IPS DF 4.7 (cell line): ENCODE measurements around the gene HDGFL2.

Source experiments
- DNase-seq: peaks from one replicate; pipeline ENCODE4 v3.0.0-alpha.2; 2013; ENCODE audit warnings: low spot score; ENCODE audit errors: extremely low read depth

HDGFL2 gene

DNA sequence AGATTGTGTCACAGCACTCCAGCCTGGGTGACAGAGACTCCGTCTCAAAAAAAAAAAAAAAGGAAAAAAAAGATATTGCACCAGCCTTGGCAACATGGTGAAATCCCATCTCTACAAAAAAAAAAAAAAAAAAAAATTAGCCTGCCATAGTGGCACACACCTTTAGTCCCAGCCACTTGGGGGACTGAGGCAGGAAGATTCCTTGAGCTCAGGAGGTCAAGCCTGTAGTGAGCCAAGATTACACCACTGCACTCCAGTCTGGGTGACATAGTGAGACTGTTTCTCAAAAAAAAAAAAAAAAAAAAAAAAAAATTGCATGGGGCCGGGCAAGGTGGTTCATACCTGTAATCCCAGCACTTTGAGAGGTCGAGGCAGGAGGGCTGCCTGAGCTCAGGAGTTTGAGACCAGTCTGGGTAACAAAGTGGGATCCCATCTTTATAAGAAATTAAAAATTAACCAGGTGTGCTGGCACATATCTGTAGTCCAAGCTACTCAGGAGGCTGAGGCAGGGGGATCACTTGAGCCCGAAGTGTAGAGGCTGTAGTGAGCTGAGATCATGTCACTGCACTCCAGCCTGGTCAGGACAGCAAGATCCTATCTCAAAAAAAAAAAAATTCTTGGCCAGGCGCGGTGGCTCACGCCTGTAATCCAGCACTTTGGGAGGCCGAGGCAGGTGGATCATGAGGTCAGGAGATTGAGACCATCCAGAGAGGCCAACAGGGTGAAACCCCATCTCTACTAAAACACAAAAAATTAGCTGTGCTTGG, 7.1 kb upstream of the HDGFL2 start:
- no peak for DNase-seq

DNA sequence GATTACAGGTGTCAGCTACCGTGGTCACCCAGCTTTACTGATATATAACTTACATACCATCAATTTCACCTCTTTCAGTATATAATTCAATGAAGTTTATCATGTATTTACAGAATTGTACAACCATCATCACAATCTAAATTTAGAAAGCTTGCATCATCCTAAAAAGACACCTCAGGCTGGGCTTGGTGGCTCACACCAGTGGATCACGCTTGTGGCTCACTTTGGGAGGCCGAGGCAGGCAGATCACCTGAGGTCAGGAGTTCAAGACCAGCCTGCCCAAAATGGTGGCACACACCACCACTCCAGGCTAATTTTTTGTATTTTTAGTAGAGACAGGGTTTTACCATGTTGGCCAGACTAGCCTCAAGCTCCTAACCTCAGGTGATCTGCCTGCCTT, 4.3 kb upstream of the HDGFL2 start:
- no peak for DNase-seq

DNA sequence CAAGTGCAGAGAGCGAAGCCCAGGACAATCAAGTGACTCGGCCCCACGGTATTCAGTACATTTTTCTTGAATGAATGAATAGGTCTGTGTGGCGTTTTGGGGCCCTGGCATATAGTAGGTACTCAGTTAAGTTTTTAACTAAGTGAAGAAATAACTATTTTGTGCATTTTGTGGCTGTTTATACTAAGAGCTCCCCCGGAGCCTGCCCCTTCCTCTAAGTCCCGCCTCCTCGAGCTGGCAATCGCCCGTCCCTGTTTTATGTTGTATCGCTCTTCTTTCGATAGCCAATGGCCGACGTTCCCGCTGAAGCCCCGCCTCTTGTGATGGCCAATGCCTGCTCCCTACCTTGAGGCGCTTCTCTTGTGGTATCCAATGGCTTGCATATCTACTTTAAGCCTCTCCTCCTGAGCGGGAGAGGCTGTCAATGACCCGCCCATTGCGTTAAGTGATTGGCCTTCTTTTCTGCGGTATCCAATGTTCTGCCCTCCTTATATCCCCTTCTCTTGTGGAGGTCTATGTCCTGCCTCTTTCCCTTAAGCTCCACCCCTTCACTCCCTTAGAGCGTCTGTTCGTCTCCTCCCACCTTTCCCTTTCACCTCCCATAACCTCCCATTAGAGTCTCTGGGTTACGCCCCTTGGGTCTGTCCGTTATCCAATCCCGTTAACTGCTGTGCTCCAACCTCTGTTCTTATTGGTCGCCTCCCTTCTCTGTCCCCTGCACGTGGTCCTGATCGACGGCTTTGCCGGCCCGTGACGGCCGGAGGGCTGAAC, 509 bp upstream of the HDGFL2 start:
- peak; percentile 100 for DNase-seq

DNA sequence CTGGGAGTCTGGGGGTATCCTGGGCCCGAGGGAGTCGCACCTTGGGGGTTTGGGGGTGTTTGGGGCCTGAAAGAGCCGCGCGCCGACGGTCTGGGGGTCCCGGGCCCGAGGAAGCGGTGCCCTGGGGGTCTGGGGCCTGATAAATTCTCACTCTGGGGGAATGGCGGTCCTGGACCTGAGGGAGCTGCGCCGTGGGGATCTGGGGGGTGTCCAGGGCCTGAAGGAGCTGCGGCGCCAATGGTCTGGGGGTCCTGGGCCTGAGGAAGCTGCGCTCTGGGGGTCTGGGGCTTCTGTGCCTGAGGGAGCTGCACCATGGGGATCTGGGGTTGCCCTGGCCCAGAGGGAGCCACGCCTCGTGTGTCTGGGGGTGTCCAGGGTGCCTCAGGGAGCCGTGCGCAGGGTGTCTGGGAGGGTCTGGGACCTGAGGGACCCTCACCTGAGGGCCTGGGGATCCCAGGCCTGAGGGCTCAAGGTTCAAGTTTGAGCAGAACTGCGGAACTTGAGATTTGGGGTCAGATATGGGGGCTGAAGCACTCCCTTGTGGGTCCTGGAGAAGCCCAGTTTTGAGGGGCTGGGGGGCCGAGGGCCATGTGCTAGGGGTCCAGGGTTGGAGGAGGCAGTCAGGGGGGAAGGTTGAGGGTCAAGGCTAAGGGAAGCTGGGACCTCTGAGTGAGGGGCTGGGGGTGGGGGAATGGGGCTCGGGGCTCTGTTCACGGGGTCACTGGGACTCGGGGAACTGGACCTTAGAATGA, 1.1 kb downstream of the HDGFL2 start:
- no peak for DNase-seq

DNA sequence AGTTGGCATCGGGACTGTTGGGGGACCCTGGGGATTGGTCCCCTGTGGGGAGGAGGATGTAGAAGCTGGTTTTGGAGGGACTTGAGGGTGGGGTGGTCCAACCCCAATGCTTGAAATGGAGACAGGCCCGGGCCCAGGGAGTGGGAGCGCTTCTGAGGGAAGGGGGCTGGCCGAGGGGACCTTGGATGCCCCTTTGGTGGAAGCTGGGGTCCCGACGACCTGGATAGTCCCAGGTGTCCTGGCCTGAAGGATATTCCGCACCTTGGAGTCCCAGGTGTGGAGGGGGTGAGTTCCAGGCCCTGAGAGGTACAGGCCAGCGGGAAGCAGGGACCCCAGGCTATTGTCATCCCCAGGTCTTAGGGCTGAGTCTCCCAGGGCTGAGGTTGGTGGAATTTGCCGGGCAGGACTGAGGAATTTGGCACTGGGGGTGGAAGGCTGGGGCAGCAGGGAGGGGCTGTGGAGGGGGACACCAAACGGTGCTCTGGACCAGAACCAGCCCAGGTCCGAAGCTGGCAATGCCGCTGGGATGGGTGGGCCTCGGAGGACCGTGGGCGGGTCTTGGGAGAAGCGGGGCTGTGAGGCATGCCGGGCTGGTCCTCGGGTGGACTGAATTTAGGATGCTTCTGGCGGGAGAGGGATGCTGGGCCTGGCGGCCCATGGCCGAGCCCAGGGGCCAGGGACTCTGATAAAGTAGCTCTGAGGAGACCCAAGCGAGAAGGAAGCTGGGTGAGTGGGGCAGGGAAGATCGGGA, 1.8 kb downstream of the HDGFL2 start:
- DNase-seq = no peak

DNA sequence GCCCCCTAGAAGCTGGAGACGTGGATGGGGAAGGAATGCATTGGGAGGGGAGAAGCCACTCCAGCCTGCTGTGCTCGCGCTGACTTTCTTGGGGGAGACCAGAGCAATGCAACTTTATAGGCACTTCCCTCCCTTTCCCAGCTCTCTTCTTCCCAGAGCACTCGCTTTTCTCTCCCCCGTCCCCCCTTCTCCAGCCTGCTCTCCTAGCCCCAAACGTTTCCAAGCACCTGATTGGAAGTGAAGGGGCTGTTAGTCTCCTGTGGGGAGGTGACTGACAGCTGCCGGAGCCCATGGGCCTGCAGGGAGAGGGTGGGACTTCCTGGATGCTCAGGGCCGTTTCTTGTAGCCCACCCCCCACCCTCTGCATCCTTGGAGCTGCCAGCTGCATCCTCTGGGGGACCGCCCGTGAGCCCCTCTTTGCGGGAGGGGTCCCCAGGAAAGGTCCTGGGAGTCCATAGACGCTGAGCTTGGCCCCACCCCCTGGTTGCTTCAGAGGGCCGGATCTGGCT, 2.5 kb downstream of the HDGFL2 start:
- DNase-seq = peak; percentile 56

DNA sequence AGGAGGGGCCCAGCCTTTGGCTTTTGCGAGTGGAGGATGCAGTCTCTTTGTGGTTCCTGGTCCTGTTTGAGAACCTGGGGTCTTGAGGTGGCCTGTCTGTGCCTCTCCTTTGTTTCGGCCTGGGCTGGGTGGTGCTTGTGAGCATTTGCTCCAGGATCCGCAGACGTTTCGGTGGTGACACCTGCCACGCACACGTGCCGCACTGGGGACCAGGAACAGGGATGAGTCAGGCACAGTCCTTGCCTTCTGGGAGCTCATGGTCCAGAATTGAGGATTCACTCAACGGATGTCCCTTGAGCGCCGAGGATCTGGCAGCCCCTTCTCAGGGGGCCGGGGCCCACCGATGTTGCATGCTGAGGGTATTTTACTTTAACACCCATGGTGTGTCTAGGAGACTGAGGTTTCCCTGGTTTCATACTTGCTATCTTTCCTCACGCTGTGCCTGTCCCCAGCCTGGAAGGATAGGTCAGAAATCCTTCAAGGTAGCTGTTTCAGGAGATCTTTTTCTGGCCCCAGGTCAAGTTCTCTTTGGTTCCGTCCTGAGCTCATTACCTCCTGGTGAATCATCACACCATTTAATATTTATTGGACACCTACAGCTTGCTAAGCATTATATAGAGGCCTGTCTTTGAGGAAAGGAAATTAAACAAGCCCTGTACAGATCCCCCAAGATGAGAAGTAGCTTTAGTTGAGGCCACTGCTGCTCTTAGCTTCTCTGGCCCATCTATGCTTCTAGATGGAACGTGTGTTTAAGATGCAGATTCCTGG, 5.1 kb downstream of the HDGFL2 start:
- no peak for DNase-seq

DNA sequence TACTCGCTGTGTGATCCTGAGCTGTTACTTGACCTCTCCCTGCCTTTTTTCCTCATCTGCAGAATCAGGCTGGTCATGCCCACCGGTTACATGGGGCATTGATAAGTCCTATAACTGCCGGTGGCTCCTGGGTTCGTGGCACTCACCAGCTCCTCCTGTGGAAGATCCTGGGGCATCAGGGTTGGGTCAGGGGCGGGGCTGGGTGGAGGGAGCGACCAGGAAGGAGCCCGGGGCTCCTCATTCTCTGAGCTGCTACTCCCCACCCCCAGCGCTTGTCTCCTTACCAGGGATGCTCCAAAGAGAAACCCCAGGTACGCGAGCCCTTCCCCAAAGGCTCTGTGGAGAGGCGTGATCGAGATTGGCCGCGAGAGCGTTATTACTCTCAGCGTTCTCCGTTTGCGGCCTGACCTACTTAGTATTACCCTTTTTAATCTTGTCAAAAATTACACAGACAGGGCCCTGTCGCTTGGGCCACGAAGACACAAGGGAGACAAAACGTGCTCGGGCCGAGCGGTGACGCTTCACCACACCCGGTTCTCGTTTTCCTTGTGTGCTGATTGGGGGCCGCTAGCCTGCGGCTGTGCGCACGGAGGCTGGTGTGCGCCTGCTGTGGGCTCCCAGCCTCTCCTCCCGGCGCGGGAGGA, 10.7 kb downstream of the HDGFL2 start:
- no peak for DNase-seq

DNA sequence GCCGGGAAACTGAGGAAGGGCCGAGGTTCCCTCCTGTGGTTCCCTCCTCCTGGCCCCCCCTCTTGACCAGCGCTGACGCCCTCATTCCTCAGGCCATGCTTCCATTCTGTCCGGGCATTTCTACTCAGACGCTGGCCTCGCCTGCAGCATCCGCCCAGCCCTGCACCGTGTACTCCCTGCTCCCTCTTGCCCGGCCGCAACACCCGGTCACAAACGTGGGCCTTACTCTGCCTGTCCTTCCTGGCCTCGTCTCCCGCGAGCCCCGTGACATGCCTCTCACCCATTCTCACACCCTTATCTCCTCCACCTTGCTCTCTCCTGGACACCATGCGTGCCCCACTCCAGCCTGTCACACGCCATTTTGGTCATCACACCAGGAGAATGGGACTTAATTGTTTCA, 11.3 kb downstream of the HDGFL2 start:
- no peak for DNase-seq

DNA sequence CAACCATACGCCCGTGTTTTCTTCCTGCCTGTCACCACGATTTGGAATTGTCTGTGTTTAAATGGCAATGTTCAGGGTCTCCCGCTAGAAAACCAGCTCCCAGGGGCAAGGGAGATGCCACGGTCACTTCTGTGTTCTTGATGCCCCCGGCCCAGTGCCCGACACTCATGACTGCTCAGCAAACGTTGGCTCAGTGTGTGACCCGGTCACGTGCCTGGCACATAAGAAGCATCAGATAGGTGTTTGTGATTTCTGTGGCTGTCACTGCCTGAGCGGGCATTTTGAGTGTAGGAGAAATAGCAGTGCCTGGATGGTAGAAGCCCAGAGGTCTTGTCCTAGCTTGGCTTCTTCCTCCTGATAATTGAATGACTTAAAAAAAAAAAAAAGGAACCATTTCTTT, 15.5 kb downstream of the HDGFL2 start:
- DNase-seq = no peak

DNA sequence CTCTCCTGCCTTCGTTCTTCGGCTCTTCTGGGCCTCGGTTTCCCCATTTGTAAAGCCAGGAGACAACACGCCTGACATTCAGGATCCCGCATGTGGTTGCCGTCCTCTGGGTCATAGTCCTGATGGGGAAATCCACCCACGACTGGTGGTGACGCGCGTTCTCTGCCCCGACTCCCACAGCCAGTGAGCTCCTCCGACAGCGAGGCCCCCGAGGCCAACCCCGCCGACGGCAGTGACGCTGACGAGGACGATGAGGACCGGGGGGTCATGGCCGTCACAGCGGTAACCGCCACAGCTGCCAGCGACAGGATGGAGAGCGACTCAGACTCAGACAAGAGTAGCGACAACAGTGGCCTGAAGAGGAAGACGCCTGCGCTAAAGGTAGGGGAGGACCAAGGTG, 16.4 kb downstream of the HDGFL2 start:
- no peak for DNase-seq

DNA sequence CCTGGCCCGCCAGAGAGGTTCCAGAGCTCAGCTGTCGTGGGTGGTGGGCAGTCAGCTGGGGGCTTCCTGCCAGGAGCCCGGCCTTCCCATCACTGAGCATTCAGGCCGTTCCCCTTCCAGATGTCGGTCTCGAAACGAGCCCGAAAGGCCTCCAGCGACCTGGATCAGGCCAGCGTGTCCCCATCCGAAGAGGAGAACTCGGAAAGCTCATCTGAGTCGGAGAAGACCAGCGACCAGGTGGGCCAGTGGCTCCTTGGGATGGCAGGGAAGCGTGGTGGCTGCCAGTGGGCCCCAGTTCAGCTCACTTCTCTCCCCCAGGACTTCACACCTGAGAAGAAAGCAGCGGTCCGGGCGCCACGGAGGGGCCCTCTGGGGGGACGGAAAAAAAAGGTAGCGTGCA, 19.3 kb downstream of the HDGFL2 start:
- DNase-seq = no peak

DNA sequence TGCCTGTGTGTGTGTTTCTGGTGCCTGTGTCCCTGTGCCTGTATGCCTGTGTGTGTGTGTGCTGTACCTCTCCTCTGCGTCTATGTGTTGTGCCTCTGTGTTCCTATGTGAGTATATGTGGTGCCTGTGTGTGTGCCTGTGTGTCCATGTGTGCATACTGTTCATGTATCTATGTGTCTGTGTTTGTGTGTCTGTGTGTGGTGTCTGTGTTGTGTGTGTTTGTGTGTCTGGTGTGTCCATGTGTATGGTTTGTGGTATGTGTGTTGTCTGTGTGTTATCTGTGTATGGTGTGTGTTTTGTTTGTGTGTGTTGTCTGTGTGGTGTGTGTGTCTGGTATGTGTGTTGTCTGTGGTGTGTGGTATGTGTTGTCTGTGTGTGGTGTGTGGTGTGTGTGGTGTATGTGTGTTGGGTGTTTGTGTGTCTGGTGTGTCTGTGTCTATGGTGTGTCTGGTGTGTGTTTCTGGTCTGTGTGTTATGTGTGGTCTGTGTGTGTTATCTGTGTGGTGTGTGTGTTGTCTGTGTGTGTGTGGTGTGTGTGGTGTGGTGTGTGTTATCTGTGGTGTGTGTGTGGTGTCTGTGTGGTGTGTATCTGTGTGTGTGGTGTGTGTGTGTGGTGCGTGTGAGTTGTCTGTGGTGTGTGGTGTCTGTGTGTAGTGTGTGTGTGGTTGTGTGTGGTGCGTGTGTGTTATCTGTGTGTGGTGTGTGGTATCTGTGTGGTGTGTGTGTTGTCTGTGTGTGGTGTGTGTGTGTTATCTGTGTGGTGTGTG, 20.4 kb downstream of the HDGFL2 start:
- no peak for DNase-seq

DNA sequence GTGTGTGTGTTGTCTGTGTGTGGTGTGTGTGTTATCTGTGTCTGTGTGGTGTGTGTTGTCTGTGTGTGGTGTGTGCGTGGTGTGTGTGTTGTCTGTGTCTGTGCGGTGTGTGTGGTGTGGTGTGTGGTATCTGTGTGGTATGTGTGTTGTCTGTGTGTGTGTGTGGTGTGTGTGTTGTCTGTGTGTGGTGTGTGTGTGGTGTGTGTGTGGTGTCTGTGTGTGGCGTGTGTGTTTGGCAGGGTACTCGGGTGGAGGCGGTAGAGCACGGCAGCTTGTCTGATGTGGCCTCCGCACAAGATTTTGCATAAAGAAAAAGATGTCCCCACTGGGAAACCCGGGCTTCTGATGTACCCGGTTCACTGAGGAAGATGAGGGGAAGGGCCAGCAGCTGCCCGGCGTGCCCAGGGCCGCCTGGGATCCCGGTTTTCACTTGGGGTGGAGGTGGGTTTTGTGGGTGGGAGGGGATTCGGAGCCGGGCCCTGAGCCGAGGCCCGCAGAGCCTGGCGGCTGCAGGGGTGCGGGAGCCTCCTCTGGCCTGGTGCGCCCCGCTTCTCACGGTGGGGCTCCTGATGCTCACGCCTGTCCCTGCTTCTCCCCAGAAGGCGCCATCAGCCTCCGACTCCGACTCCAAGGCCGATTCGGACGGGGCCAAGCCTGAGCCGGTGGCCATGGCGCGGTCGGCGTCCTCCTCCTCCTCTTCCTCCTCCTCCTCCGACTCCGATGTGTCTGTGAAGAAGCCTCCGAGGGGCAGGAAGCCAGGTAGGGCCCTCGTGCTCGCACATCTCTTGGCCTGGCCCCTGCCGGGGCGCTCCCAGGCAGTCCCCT, 21.2 kb downstream of the HDGFL2 start:
- DNase-seq = no peak

DNA sequence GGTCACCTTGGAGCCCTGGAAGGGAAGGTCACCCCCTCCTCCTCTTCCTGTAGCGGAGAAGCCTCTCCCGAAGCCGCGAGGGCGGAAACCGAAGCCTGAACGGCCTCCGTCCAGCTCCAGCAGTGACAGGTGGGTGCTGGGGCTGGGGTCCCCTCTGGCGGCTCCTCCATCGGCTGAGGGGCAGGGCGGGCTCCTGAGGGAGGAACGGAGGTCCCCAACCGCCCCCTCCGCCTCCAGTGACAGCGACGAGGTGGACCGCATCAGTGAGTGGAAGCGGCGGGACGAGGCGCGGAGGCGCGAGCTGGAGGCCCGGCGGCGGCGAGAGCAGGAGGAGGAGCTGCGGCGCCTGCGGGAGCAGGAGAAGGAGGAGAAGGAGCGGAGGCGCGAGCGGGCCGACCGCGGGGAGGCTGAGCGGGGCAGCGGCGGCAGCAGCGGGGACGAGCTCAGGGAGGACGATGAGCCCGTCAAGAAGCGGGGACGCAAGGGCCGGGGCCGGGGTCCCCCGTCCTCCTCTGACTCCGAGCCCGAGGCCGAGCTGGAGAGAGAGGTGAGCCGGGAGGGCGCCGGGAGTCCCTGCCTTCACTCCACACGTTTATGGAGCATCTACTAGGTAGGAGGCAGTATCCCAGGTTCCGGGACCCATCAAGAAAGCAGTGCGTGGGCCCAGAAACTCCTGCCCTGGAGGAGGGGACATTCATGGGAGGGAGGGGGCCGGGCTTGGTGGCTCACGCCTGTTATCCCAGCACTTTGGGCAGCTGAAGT, 22.0 kb downstream of the HDGFL2 start:
- DNase-seq = no peak

DNA sequence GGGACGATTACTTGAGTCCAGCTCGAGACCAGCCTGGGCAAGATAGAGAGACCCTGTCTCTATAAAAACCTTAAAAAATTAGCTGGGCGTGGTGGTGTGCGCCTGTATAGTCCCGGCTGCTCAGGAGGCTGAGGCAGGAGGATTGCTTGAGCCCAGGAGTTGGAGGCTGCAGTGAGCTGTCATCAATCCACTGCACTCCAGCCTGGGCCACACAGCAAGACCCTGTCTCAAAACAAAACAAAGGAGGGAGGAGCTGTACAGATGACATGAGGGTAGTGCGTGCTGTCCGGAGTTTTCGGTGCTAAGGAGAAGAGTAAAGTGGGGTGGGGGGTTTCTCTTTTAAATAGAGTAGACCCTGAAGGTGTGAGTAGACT, 22.6 kb downstream of the HDGFL2 start:
- no peak for DNase-seq

DNA sequence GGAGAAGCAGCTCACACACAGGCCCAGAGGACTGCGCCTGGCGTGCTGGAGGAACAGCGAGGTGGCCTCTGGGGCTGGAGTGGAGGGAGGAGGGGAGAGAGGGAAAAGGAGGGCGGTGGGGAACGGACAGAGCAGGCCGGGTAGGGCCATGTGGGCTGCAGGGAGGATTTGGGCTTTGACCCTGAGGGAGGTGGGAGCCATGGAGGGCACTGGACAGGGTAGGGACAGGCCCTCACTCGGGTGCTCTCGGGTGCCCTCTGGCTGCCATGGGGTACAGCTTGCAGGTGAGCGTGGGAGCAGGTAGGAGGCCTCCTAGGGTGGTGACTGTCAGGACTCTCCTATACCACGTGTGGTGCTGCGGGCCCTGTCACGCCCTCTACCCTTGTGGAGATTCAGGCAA, 23.4 kb downstream of the HDGFL2 start:
- no peak for DNase-seq

DNA sequence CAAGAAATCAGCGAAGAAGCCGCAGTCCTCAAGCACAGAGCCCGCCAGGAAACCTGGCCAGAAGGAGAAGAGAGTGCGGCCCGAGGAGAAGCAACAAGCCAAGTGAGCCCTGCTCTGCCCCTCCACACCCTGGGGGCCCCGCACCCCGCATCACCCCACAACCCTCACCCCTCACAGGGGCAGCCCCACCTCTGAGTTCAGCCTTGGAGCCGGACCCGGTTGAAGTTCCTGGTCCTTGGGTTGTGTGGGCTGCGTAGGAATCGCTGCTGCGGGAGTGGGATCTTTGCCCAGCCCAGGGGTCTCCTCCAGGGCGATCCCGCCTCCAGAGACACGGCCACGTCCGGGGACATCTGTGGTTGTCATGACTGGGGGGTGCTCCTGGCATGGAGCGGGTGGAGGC, 24.2 kb downstream of the HDGFL2 start:
- no peak for DNase-seq
